Natural killer cell (primary cell): ENCODE results near the gene FLG2. TPM values are rescaled to one million over a fixed set of nuclear protein-coding genes. Genes with fewer than 3 reads are reported as not detected.

ENCODE experiments used
- ATAC-seq, 3 donors: fragments of 150-1000 bp in 2 of 3; fragments of 200-7000 bp in 1 of 3; cut with Tn5 transposase; 1 replicate in 1 of 3; 2 replicates in 2 of 3; pipeline ENCODE4 v1.10.0; 2021; ENCODE audit warnings: mild to moderate bottlenecking in 2 of 3, moderate library complexity in 2 of 3
- DNase-seq, 2 donors: peaks; one replicate each; pipeline versions ENCODE4 v3.0.0 to v3.0.0-alpha.2; 2013 to 2021; ENCODE audit warnings: mixed read lengths in 1 of 2
- H3K27ac ChIP-seq: one replicate; pipeline ENCODE4 v1.5.1; 2013; ENCODE audit warnings: mild to moderate bottlenecking, low read length
- H3K27me3 ChIP-seq: one replicate; pipeline ENCODE4 v1.6.1; 2013; ENCODE audit warnings: low read length; ENCODE audit not compliant: control insufficient read depth, insufficient read depth
- H3K36me3 ChIP-seq: one replicate; pipeline ENCODE4 v1.6.1; 2013; ENCODE audit warnings: low read length; ENCODE audit not compliant: control insufficient read depth, insufficient read depth
- H3K4me1 ChIP-seq: one replicate; pipeline ENCODE4 v1.6.1; 2013; ENCODE audit warnings: low read length; ENCODE audit not compliant: control insufficient read depth, insufficient read depth
- H3K4me3 ChIP-seq: one replicate; pipeline ENCODE4 v1.5.1; 2013; ENCODE audit warnings: low read length
- H3K9me3 ChIP-seq: one replicate; pipeline ENCODE4 v1.6.1; 2013; ENCODE audit warnings: low read length; ENCODE audit not compliant: control insufficient read depth, insufficient read depth
- H3K27ac Mint-ChIP-seq, 2 donors: one replicate each; pipeline ENCODE4 v1.8.0; 2022; ENCODE audit warnings: mild to moderate bottlenecking in 2 of 2, mixed read lengths in 2 of 2, moderate library complexity in 1 of 2
- H3K27me3 Mint-ChIP-seq, 2 donors: one replicate each; pipeline ENCODE4 v1.8.0; 2022; ENCODE audit warnings: low read depth in 2 of 2, mixed read lengths in 2 of 2
- H3K36me3 Mint-ChIP-seq: one replicate; pipeline ENCODE4 v1.8.0; 2022; ENCODE audit warnings: mixed read lengths
- H3K4me1 Mint-ChIP-seq, 2 donors: one replicate each; pipeline ENCODE4 v1.8.0; 2022; ENCODE audit warnings: mixed read lengths in 2 of 2
- H3K4me3 Mint-ChIP-seq: one replicate; pipeline ENCODE4 v1.8.0; 2022; ENCODE audit warnings: mild to moderate bottlenecking, moderate library complexity, mixed read lengths
- H3K9me3 Mint-ChIP-seq, 2 donors: one replicate each; pipeline ENCODE4 v1.8.0; 2022; ENCODE audit warnings: mixed read lengths in 2 of 2
- WGBS: methylation state at CpG from one replicate; pipeline ENCODE4 v1.1.7; 2013; ENCODE audit warnings: missing lambda C conversion rate; ENCODE audit not compliant: insufficient coverage; 5-methylcytosine and 5-hydroxymethylcytosine counted together
- intact Hi-C: fragments of 100-400 bp; cut with micrococcal nuclease; formaldehyde crosslinking; loops from one replicate; pipeline ENCODE4 v1.14.2; 2022
- total RNA-seq, 4 donors: library from RNA; stranded (reverse); fragments of 120-200 nt in 1 of 4; gene quantifications; one replicate each; pipeline versions ENCODE4 v1.2.3 to v1.2.4, GENCODE V29; 2013 to 2022
- TF ChIP-seq, protein P1 (sequence below): fragments of 200-600 bp; IDR thresholded peaks from one replicate; pipeline ENCODE4 v1.8.0; 2022; ENCODE audit warnings: antibody characterized with exemption

FLG2 gene
- total RNA-seq, 3 donors from 2014 or later (not counting 1 experiment from before 2014, with no cell fraction given) = not detected

DNA sequence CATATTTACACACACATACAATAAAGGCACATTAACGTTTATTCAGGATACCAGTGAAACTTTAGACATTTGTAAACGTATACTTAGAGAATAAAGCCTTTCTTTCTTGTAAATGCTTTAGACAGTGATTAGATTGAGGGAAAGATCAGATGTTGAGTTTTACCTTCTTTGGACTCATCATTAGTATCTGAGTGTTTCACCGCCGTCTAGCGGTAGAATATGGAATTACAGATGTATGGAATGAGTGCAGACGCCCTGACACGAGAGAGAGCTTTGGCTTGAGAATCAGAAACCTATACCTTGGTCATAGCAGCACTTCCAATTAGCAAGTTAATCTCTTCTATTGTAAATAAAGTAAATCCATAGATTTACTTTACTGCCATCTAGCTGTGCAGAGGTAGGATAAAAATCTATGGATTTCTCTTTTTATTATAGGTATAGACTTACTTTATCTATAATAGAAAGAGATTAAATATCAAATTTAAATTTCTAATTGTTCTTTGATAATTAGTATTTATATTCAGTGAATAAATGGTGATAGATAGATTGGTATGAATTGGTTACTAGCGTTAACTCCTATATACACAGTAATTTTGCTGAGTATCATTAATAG is 12.6 kb downstream of the FLG2 start:
- Mint-ChIP-seq H3K27me3 (peaks cover 6 to 45% of the 10 kb centered on the region in 2 donors), H3K9me3 (no peaks in the 10 kb centered on the region), H3K27ac (no peak overlapping the region), H3K4me3 (no peak overlapping the region), H3K36me3 (no peaks in the 10 kb centered on the region), H3K4me1 (no peaks in the 10 kb centered on the region)
- no peaks in the 10 kb centered on the region for H3K4me1 ChIP-seq
- ATAC-seq (peak; percentile 66 to 80 (median 76)), DNase-seq (peak in 1 of 2 donors; percentile 80)
- H3K4me3 ChIP-seq = no peak overlapping the region
- no peaks in the 10 kb centered on the region for H3K9me3 ChIP-seq
- WGBS = 5% methylated on average over 4 of the region's 8 CpGs
- H3K27me3 ChIP-seq = peaks cover 10% of the 10 kb centered on the region
- H3K27ac ChIP-seq = no peak overlapping the region
- TF ChIP-seq, protein P1, sequence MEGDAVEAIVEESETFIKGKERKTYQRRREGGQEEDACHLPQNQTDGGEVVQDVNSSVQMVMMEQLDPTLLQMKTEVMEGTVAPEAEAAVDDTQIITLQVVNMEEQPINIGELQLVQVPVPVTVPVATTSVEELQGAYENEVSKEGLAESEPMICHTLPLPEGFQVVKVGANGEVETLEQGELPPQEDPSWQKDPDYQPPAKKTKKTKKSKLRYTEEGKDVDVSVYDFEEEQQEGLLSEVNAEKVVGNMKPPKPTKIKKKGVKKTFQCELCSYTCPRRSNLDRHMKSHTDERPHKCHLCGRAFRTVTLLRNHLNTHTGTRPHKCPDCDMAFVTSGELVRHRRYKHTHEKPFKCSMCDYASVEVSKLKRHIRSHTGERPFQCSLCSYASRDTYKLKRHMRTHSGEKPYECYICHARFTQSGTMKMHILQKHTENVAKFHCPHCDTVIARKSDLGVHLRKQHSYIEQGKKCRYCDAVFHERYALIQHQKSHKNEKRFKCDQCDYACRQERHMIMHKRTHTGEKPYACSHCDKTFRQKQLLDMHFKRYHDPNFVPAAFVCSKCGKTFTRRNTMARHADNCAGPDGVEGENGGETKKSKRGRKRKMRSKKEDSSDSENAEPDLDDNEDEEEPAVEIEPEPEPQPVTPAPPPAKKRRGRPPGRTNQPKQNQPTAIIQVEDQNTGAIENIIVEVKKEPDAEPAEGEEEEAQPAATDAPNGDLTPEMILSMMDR = peak; percentile 96
- intact Hi-C loops = loop anchor here (1.0 to 2.0 kb wide), 2 partner anchors 111 to 156 kb away; no protein-coding TSS in a partner anchor
- H3K36me3 ChIP-seq = no peaks in the 10 kb centered on the region

DNA sequence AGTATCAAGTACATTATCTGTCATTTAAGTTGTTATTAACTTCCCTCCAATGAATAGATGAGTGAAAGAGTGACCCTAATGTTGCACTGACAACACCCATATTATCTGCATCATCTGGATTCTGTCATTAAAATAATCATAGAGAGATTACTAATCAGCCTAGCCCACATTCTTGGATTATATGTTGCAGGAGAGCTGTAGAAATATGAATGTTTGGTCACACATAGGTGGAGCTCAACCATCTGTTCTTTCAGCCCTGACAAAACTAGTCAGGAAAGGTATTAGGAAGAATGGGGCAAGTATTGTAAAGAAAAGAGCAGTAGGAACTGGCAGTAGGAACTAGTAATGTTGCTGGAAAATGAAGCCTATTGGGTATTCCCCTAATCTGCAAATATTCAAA is 15.4 kb downstream of the FLG2 start:
- H3K36me3 ChIP-seq = no peaks in the 10 kb centered on the region
- H3K4me1 ChIP-seq = no peaks in the 10 kb centered on the region
- Mint-ChIP-seq H3K4me3 (no peak overlapping the region), H3K9me3 (no peaks in the 10 kb centered on the region), H3K36me3 (no peaks in the 10 kb centered on the region), H3K27me3 (peaks cover 9 to 57% of the 10 kb centered on the region in 2 donors), H3K27ac (no peak overlapping the region), H3K4me1 (no peaks in the 10 kb centered on the region)
- H3K27ac ChIP-seq = no peak overlapping the region
- no peaks in the 10 kb centered on the region for H3K9me3 ChIP-seq
- no peak for DNase-seq
- intact Hi-C loops = no loop called here
- ATAC-seq = no peak
- peaks cover 10% of the 10 kb centered on the region for H3K27me3 ChIP-seq
- TF ChIP-seq, protein P1 = no peak
- no peak overlapping the region for H3K4me3 ChIP-seq

DNA sequence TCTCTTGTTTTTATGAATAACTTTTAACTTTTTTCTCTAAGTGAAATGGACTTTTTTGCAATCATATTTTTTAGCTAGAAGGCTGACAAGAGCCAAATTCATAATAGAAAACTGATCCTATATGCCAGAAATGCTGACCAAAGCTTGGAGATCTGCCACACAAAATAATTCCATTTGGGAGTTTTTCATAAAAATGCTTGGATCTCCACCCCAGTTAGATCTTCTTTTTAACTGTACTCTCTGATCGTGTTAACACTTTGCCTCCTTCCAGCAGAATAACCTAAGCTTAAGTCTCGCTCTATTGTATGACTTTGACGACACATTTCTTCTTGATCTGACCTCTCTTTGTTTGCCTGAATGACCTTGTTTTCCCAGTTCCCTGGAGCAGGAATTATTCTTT is 16.8 kb downstream of the FLG2 start:
- Histone ChIP-seq H3K27ac (no peak overlapping the region), H3K4me1 (no peaks in the 10 kb centered on the region), H3K27me3 (peaks cover 10% of the 10 kb centered on the region), H3K9me3 (no peaks in the 10 kb centered on the region), H3K36me3 (no peaks in the 10 kb centered on the region), H3K4me3 (no peak overlapping the region)
- Mint-ChIP-seq H3K4me3 (no peak overlapping the region), H3K27ac (no peak overlapping the region), H3K36me3 (no peaks in the 10 kb centered on the region), H3K9me3 (no peaks in the 10 kb centered on the region), H3K4me1 (no peaks in the 10 kb centered on the region), H3K27me3 (peaks cover 9 to 56% of the 10 kb centered on the region in 2 donors)
- no peak for ATAC-seq
- TF ChIP-seq, protein P1 = no peak
- intact Hi-C loops = no loop called here
- no peak for DNase-seq
- WGBS = 82% methylated on average over 3 of the region's 3 CpGs

DNA sequence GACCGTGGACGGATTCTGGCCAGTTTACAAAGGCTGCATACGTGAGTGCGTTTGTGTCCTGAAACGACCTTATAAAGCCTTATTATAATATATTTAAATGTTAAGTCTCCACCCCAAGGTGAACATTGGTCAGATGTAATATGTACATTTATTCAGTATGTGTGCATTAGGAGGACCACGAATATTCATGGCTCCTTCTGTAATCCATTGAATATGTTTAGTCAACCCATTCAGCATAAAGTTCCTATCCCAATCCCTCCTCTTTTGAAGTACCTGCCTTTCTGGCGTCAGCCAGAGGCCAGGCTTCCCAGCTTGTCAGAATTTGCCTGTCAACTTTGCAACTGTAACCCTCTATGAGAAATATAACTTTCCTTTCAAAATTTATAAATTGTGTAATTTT is 24.4 kb downstream of the FLG2 start:
- H3K27ac Mint-ChIP-seq = no peak overlapping the region
- intact Hi-C loops = no loop called here
- WGBS = 64% methylated on average over 2 of the region's 7 CpGs
- no peaks in the 10 kb centered on the region for H3K4me1 Mint-ChIP-seq
- DNase-seq (no peak), ATAC-seq (no peak)
- no peak overlapping the region for H3K27ac ChIP-seq
- H3K4me1 ChIP-seq = no peaks in the 10 kb centered on the region
- no peak overlapping the region for H3K4me3 Mint-ChIP-seq
- H3K9me3 Mint-ChIP-seq = no peaks in the 10 kb centered on the region
- H3K36me3 Mint-ChIP-seq = no peaks in the 10 kb centered on the region
- H3K36me3 ChIP-seq = no peaks in the 10 kb centered on the region
- TF ChIP-seq, protein P1 = no peak
- H3K4me3 ChIP-seq = no peak overlapping the region
- no peaks in the 10 kb centered on the region for H3K9me3 ChIP-seq
- H3K27me3 Mint-ChIP-seq = peaks cover 3 to 51% of the 10 kb centered on the region in 2 donors
- H3K27me3 ChIP-seq = peaks cover 3% of the 10 kb centered on the region
